ENCODE measurements around the gene BDH1.
"Not testable (repeated sequence)": the region's sequence is repeated elsewhere in the genome, so short reads cannot be mapped to it uniquely, and the experiment has no call there.

The BDH1 gene

DNA sequence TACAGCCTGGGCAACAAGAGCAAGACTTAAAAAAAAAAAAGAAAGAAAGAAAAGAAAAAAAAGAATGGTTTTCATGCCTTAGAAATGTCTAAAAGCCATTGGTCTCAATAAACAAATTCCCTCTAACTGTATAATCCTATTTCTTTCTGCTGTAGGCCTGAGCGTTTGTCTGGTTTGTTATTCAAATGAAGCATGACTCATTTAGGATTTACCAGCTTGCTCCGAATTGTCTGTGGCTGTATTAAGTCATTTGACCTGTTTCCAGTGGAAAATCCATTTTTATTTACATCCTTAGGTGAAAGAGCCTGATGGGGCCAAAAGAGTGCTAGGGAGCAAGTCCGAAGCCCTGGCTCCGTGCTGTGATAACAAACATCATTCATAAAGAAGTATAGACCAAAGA, 73.8 kb downstream of the BDH1 start:
- DNase-seq = no peak

DNA sequence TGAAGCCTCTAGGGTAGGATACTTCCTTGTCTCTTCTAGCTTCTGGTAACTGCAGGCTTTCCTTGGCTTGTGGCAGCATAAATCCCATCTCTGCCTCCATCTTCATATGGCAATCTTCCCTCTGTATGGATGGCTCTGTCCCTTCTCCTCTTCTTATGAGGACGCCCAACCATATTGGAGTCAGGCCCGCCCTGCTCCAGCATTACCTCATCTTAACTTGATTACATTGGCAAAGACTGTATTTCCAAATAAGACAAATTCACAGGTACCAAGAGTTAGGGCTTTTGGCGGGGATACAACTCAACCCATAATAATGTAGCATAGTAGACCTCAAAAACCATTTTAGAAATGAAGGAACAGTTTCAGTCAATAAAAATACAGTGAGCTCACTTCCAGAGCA, 75.4 kb downstream of the BDH1 start:
- no peak for DNase-seq

DNA sequence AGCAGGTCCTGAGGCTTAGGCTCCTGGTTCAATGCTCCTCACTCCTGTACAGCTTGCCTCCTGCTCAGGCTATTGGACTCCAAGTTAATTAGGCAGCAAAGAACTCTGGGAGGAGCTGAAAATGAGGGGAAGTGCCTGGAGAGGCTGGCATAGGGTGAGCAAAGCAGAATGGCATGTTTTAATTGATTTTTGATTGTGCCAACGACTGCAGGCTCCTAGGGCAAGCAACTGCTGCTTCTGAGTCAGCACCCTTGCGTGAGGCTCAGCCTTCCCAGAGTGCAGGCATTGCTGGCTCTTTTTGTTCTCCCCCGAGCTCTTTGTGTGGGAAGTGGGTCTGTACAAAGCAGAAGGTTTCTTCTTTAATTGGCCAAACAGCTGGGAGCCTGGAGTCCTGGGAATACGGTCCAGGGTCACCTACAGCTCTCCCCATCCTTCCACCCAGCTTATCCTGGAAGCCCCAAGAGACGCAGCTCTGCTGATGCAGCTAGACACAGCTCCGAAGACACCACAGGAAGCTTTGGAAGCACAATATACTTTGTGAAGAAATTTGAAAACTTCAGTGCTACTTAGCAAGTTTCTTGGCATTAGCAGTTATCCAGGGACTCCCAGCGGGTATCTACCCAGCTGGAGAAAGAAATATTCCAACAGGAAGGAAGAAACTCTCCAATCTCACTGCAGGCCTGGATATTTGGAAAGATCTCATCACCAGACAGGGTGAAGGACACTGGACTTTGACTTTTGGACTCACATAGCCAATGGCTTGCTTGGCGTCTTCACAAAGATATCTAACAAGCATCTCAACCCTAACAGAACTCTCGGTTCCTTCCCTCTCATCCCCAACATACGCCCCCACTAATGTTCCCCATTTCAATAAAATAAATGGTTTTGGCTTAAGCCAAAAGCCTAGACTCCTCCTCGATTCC, 76.8 kb downstream of the BDH1 start:
- DNase-seq = peak; percentile 40

DNA sequence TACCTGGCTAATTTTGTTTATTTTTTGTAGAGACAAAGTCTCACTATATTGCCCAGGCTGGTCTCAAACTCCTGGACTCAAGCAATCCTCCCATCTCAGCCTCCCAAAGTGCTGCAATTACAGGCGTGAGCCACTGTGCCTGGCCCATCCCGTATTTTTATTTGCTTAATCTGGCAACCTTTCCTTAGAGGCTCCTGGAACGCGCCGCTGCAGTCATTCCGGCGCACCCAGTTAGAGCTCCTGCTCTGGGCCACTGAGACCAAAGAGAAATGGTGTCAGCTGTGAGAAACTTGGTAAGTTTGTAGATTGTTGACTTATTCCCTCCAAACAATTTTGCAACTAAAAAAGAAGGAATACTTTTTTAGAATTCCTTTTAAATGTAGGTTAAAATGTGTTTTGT, 78.0 kb downstream of the BDH1 start:
- DNase-seq = not testable (repeated sequence)

DNA sequence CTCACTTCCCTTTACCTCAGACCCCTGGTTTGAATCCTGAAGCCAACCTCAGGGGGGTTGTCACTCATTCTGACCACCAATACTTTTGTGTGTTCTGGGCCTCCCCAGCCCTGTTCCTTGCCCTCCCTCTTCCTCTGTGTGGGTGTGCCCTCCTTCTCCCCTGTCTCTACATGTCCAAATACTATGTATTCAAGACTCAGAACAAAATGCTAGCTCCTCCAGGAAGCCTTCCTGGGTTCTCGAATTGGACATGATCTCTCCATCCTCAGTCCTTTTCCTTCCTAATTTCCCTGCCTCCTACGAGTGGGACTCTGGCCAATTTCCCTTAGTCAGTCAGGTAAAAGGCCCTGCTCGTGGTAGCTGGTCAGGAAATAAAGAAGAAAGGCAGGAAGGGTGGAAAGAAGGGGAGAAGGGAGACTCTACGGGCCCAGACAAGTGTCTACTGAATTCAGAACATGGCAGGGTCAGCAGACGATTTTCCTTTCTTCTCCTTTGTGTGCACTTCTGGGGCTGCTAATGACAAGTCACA, 79.7 kb downstream of the BDH1 start:
- no peak for DNase-seq

DNA sequence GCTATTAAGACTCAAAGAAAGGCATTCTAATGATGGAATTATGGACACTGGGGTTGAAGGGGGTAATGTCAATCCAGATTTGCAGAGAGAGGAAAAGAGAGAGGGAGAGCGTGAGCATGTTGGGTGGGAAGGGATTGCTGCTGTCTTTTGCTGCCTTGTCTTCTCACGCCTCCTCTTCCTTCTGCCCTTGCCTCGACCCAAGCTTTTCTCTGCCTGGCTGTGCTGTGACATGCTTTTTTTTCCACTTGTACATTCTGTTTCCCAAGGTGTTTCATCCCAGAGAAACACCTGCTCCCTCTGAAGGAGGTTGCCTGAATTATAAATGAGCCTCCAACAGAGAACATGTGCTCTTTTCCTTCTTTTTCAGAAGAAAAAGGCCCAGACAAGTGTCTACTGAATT, 80.3 kb downstream of the BDH1 start:
- no peak for DNase-seq

DNA sequence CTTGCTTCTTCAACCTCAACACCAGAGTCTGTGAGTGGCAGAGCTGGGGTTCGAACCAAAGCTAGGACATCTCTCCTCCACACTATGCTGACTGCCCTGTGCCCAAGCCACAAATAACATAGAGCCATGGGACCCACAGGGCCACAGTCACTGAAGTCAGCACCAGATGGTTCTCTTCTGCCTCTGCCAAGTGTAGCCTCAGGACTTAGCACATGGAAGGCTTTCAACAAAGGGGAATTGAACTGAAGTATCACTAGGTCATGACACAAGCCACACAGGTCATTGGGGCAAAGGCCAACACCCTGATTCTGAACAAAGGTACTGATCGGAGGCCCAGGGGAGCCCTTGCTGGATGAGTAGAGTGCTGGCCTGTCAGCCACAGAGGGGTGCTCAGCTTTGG, 83.6 kb downstream of the BDH1 start:
- DNase-seq = no peak

DNA sequence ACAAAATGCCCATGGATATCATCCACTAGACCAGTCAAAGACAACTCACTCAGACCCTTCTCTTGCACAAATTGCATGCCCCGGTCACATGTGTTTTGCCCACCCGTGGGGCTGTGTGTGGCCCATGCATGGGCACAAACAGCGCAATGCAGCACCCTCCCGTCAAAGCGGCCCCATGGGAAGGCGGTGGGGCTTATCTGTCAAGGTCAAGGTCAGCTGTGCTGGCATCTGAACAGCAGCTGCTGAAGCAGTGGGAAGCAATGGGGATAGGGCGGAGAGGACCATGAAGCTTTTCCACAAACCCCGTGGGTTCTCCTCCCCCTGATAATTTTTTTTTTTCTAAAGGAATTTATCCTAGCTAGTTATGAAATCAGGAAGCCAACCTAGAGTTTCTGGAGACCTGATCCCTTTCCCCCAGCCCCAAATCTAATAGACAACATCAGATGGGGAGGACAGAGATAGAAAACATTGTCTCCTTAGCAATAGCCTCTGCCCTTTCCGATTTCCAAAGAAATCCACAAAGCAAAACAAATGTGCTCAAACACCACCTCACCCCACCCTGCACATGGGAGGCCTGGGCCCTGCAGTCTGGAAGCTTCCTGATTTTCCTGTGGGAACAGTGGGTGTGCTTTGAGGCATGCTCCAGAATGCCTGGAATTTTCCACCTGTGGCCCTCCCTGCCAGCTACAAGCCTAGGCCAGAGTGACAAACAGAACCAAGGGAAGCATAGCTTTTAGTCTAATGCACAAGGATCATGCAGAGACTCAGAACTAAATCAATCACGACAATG, 84.4 kb downstream of the BDH1 start:
- DNase-seq = no peak

DNA sequence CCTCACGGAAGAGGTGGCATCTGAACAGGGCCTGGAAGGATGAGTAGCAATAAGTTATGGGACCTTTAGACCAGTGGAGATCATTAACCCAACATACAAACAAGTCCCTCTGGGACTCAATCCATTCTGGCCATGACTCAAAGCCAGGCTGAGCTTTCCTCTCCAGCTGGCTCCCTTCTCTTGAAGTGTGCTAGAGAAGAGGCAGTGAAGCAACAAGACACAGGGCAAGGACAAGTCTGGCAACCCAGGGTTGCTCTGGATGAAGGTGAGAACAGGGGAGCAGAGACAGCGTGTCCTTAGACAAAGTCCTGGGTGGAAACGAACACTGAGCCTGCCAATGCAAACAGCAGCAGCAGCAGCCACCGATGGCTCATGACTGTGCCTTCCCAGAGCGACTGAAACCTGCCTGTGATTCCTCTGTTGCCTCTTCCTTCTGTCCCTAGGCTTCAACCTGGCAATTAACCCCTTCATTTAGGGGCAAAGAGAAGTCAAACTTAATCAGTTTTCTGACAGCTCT, 86.8 kb downstream of the BDH1 start:
- no peak for DNase-seq

DNA sequence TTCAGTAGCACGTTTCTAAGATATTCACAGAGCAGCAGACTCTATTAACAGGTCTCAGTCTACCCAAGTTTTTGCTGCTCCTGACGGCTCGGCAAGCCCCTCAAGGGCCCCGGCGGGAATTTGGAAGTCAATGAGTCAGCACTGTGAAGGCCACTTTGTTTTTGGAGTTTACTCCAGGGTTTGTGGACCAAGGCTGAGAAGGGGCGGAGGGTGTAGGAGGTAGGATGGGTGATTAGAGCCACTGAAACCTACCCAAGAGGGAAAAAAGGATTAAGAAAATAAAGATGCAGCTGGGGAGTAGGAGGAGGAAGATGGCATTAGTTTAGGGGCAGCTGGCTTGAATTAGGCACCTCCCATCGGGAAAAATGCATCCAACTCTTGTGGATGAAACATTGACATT, 87.6 kb downstream of the BDH1 start:
- no peak for DNase-seq

DNA sequence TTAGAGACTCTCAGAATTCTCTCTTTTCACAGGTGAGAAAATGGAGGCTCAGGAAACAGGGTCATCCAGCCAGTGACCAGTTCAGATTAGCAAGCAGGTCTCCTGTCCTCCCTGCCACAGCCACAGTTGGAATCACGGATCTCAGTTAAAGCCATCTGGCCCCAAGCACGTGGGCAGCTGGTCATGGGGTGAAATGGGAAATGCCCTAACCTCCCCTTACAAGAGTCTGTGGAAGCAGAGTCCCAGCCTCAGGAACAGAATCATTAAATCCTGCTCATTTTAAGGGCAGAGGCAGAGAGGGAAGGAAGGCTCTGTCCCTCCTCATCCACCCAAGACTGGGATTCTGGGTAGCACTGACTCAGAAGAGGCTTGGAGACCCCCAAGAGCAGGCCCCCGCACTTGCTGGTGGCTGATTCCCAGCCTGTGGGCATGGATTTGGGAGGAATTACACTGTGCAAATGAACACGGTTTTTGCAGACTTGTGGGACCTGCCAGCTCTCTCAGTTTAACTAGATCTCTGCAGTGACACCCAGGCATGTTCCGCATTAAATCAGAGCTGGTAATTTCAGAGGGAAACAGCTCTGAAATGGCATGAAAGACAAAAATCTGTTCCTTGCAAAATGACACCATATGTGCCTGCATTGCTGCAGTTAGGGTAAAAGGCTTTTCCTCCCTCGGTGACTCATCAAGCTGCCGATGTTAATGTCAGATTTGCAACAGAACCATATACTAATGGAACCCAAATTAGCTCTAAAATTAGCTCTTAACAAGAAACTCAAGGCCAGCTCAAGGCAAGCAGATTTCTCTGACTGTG, 89.0 kb downstream of the BDH1 start:
- DNase-seq = peak; percentile 76

DNA sequence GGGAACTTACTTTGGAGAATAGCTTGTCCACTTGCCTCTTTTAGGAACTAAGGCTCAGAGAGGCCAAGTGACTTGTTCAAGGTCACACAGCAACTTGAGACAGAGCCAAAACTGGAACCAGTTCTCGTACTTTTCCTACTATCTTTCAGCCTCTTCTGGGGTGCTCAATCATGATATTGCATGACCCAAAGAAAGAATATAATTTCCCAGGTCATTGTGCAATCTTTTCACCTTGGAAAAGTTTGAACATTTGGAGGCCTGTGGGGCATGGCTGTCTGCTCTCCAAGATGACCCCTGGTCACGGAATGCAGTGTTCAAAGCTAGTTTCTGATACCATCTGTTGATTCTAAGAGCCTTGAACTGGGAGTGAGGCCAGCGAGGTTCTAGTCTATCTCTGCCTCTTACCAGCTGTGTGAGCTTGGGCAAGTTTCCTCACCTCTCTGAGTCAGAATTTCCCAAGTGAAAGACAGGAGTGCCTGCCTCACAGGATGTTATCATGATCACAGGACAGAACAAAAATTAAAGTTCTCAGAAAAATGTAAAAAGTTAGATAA, 89.7 kb downstream of the BDH1 start:
- peak; percentile 43 for DNase-seq

DNA sequence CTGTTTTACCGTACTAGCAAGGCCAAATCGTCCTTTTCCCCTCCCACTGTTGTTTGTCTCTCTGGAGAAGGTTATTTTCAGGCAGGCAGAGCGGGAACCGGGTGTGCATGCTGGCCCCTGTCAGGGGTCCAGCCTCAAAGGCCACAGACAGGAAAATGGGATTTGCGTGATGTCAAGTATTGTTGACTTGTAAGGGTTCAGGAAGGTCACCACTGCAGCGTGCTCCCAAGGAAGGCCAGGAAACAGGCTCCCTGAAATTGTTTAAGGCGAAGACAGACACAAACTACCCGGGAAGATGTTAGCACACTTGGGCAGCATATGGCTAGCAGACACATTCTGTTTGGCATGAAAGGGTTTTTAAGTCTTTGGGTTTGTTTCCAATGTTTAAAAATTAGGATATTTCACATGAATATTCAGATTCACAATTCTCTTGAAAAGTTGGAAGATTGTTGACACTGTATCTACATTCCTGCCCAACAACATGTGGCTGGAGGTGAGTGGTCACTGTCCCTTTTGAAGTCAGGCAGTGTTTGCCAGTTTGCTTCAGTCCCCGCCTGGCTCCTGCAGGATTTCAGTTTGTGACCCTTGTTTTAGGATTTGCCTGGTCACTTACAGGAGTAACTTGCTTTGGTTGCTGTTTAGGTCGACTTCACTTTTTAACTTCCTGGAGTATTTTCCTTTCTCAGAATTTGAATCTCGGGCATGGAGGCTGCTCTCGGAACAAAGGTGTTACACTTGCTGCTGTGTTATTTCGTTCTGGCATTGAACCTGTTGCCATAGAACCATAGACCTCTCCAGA, 90.4 kb downstream of the BDH1 start:
- DNase-seq = no peak

DNA sequence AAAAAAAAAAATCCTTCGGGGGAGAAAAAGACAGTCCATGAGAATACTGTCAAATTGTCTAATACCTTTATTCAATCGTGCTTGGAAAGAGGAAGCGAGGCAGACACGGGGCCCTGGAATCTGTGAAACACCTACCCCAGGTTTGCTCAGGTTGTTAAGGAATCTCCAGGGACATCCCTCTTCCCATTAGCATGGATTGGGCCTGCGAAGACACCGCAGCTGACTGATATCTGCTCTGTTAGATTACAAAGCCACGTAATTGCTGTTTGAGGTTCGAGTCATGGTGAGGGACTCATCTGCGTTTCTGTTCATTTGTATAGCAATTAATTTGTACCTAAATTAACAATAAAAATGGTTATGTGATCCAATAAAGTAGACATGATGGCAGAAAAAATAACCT, 91.0 kb downstream of the BDH1 start:
- DNase-seq = no peak

DNA sequence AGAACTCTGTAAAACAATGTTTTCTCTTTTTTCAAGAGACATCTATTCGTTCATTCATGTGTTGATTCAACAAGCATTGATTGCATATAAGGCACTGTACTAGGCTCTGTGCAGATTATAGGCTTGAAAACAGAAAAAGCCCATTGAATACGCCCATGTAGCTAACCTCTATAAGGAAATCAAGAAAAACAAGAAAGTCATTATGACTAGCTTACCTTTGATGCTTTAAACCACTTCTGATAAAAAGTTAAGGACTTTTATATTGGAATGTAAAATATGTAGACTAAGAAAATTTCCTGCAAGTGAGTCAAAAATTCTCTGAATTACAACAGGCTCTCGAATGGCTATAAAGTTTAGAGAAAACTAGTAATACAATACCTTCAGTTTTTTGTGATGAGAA, 92.5 kb downstream of the BDH1 start:
- DNase-seq = no peak

DNA sequence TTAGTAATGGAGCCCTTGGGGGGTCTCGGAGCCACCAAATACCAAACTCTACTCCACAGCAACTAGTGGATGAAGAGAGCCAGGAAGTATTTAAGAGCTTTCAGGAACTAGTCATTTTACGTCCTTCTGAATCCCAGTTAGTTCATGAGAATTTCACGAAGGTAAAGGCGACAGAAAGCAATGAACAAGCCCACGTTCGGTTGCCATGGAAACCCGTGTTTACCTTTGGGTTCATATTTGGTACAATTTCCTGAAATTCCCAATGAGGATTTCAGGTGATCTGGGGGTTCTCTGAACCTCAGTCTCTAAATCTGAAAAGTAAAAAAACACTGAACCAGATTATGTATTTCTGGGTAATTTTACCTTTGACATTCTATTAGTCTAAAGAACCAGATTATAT, 93.0 kb downstream of the BDH1 start:
- no peak for DNase-seq

DNA sequence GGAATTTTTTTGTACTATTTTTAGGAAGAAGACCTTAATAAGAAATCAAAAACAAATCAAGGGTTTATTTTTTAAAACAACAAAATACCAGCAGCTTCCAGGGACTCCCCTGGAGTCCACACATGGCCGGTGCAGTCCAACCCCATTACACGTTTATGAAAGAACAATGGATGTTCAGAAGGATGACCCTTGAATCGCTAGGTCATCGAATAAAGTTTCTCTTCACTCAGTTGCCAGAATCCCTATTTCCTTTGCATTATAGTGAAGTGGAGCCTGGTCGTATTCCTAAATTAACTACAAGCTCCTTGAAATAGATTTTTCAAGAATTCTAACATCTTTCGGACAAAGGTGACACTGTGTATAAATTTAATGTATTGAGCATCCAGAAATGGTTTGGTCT, 95.1 kb downstream of the BDH1 start:
- no peak for DNase-seq

DNA sequence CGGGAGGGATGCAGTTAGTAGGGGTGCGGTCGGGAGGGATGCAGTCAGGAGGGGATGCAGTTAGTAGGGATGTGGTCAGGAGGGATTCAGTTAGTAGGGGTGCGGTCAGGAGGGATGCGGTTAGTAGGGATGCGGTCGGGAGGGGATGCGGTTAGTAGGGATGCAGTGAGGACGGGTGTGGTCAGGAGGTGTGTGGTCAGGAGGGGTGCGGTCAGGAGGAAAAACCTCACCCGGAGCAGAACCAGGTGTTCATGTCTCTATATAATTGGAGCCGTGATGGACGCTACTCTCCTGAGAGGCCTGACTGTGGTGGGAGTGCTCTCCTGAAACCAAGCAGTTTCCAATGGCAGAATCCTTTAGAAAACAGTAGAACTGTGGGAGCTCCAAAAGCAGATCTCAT, 95.8 kb downstream of the BDH1 start:
- no peak for DNase-seq
